ENCODE data around the gene PFKFB4.

PFKFB4 gene

GRCh38 chr3:48477959-48478520, 78.6 kb downstream of the PFKFB4 start:
- TF ChIP-seq ZNF266 (tag by site-specific recombination; IDR thresholded peaks at IDR 0.05; ENCODE audit: low read depth): no peak
- TF ChIP-seq ZBTB21 (tag by site-specific recombination; IDR thresholded peaks at IDR 0.05): no peak
- TF ChIP-seq, protein P1, sequence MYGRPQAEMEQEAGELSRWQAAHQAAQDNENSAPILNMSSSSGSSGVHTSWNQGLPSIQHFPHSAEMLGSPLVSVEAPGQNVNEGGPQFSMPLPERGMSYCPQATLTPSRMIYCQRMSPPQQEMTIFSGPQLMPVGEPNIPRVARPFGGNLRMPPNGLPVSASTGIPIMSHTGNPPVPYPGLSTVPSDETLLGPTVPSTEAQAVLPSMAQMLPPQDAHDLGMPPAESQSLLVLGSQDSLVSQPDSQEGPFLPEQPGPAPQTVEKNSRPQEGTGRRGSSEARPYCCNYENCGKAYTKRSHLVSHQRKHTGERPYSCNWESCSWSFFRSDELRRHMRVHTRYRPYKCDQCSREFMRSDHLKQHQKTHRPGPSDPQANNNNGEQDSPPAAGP (tag by site-specific recombination; IDR thresholded peaks at IDR 0.05): no peak
- peak; percentile 4; the same call in 1 of the 2 replicates for TF ChIP-seq EGR2 (tag by site-specific recombination; IDR thresholded peaks at IDR 0.05; ENCODE audit: low read depth)
- ChIA-PET CTCF (no interaction called here), POLR2A (no interaction called here)
- Histone ChIP-seq H3K36me3 (ENCODE audit: control insufficient read depth in 2 of 2, insufficient read depth in 1 of 2, low read length in 2 of 2) (no peaks in the 10 kb centered on the region), H3K4me3 (ENCODE audit: low read depth, low read length) (no peak overlapping the region), H3K9me3 (ENCODE audit: control insufficient read depth, insufficient read depth, low read depth, low read length) (no peaks in the 10 kb centered on the region), H3K27ac (ENCODE audit: extremely low read depth, low read depth, low read length) (no peak overlapping the region), H3K4me1 (ENCODE audit: control insufficient read depth, insufficient read depth, low read length) (no peaks in the 10 kb centered on the region)

GRCh38 chr3:48476426-48477053, 80.1 kb downstream of the PFKFB4 start:
- H3K4me1 ChIP-seq (ENCODE audit: control insufficient read depth, insufficient read depth, low read length): no peaks in the 10 kb centered on the region
- TF ChIP-seq ZNF555 (tag by site-specific recombination; conservative IDR thresholded peaks at IDR 0.05): no peak
- TF ChIP-seq PRDM1 (tag by site-specific recombination; IDR thresholded peaks at IDR 0.05): no peak
- TF ChIP-seq SCRT2 (tag by site-specific recombination; IDR thresholded peaks at IDR 0.05): no peak
- TF ChIP-seq ZNF707 (tag by site-specific recombination; IDR thresholded peaks at IDR 0.05): no peak
- no peak for TF ChIP-seq ZNF792 (tag by site-specific recombination; IDR thresholded peaks at IDR 0.05)
- TF ChIP-seq, protein P2, sequence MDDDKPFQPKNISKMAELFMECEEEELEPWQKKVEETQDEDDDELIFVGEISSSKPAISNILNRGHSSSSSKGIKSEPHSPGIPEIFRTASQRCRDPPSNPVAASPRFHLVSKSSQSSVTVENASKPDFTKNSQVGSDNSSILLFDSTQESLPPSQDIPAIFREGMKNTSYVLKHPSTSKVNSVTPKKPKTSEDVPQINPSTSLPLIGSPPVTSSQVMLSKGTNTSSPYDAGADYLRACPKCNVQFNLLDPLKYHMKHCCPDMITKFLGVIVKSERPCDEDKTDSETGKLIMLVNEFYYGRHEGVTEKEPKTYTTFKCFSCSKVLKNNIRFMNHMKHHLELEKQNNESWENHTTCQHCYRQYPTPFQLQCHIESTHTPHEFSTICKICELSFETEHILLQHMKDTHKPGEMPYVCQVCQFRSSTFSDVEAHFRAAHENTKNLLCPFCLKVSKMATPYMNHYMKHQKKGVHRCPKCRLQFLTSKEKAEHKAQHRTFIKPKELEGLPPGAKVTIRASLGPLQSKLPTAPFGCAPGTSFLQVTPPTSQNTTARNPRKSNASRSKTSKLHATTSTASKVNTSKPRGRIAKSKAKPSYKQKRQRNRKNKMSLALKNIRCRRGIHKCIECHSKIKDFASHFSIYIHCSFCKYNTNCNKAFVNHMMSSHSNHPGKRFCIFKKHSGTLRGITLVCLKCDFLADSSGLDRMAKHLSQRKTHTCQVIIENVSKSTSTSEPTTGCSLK (tag by site-specific recombination; IDR thresholded peaks at IDR 0.05): no peak
- no peak for TF ChIP-seq ZNF292 (tag by site-specific recombination; IDR thresholded peaks at IDR 0.05; ENCODE audit: borderline replicate concordance, low read depth)
- no peak for TF ChIP-seq ZNF391 (tag by site-specific recombination; IDR thresholded peaks at IDR 0.05; ENCODE audit: borderline replicate concordance, low read depth)
- no peak for TF ChIP-seq ZNF311 (tag by site-specific recombination; IDR thresholded peaks at IDR 0.05; ENCODE audit: borderline replicate concordance)
- no peak for TF ChIP-seq ZNF449 (tag by site-specific recombination; IDR thresholded peaks at IDR 0.05)
- TF ChIP-seq ZNF221 (tag by site-specific recombination; IDR thresholded peaks at IDR 0.05; ENCODE audit: borderline replicate concordance): no peak
- no peak for TF ChIP-seq ZNF747 (tag by site-specific recombination; IDR thresholded peaks at IDR 0.05)
- TF ChIP-seq, protein P3, sequence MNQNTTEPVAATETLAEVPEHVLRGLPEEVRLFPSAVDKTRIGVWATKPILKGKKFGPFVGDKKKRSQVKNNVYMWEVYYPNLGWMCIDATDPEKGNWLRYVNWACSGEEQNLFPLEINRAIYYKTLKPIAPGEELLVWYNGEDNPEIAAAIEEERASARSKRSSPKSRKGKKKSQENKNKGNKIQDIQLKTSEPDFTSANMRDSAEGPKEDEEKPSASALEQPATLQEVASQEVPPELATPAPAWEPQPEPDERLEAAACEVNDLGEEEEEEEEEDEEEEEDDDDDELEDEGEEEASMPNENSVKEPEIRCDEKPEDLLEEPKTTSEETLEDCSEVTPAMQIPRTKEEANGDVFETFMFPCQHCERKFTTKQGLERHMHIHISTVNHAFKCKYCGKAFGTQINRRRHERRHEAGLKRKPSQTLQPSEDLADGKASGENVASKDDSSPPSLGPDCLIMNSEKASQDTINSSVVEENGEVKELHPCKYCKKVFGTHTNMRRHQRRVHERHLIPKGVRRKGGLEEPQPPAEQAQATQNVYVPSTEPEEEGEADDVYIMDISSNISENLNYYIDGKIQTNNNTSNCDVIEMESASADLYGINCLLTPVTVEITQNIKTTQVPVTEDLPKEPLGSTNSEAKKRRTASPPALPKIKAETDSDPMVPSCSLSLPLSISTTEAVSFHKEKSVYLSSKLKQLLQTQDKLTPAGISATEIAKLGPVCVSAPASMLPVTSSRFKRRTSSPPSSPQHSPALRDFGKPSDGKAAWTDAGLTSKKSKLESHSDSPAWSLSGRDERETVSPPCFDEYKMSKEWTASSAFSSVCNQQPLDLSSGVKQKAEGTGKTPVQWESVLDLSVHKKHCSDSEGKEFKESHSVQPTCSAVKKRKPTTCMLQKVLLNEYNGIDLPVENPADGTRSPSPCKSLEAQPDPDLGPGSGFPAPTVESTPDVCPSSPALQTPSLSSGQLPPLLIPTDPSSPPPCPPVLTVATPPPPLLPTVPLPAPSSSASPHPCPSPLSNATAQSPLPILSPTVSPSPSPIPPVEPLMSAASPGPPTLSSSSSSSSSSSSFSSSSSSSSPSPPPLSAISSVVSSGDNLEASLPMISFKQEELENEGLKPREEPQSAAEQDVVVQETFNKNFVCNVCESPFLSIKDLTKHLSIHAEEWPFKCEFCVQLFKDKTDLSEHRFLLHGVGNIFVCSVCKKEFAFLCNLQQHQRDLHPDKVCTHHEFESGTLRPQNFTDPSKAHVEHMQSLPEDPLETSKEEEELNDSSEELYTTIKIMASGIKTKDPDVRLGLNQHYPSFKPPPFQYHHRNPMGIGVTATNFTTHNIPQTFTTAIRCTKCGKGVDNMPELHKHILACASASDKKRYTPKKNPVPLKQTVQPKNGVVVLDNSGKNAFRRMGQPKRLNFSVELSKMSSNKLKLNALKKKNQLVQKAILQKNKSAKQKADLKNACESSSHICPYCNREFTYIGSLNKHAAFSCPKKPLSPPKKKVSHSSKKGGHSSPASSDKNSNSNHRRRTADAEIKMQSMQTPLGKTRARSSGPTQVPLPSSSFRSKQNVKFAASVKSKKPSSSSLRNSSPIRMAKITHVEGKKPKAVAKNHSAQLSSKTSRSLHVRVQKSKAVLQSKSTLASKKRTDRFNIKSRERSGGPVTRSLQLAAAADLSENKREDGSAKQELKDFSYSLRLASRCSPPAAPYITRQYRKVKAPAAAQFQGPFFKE (tag by site-specific recombination; IDR thresholded peaks at IDR 0.05; ENCODE audit: borderline replicate concordance): no peak
- TF ChIP-seq, protein P4, sequence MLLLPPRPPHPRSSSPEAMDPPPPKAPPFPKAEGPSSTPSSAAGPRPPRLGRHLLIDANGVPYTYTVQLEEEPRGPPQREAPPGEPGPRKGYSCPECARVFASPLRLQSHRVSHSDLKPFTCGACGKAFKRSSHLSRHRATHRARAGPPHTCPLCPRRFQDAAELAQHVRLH (tag by site-specific recombination; IDR thresholded peaks at IDR 0.05): no peak
- no peak for TF ChIP-seq ZNF670 (tag by site-specific recombination; IDR thresholded peaks at IDR 0.05; ENCODE audit: low read depth)
- TF ChIP-seq MEIS1 (CRISPR knock-in tag; IDR thresholded peaks at IDR 0.05; ENCODE audit: borderline replicate concordance): no peak
- POLR2A ChIA-PET: interaction anchor here (0.5 kb wide), 1 partner anchor 855 kb away, joined by 3 read pairs; no protein-coding TSS in a partner anchor
- no peak overlapping the region for H3K27ac ChIP-seq (ENCODE audit: extremely low read depth, low read depth, low read length)
- H3K36me3 ChIP-seq (ENCODE audit: control insufficient read depth in 2 of 2, insufficient read depth in 1 of 2, low read length in 2 of 2): no peaks in the 10 kb centered on the region; a peak in 1 of 3 replicates
- no peaks in the 10 kb centered on the region for H3K9me3 ChIP-seq (ENCODE audit: control insufficient read depth, insufficient read depth, low read depth, low read length)
- no peak overlapping the region for H3K4me3 ChIP-seq (ENCODE audit: low read depth, low read length)
- CTCF ChIA-PET: interaction anchor here (0.6 kb wide), 1 partner anchor 288 kb away, joined by 3 read pairs; the partner anchor contains the start of gene CDC25A
